ENCODE results near the gene OIT3. TPM values are rescaled to one million over a fixed set of nuclear protein-coding genes. Genes with fewer than 3 reads are reported as not detected.

Gene OIT3
- polyA plus RNA-seq, 1 of the 3 experiments (the other 2 are of a cell fraction): not detected

GRCh38 chr10:72952642-72953158 lies 59.2 kb downstream of the OIT3 start:
- H2AFZ ChIP-seq (ENCODE audit: low read depth): no peak overlapping the region
- no peaks in the 10 kb centered on the region; the same call in 1 of the 2 replicates for H3K27me3 ChIP-seq (ENCODE audit: insufficient read depth)
- no peak overlapping the region for H3K9ac ChIP-seq
- H3F3A ChIP-seq (replicated peaks; ENCODE audit: insufficient read depth): no peaks in the 10 kb centered on the region
- DNase-seq: no peak
- H3K27ac ChIP-seq (ENCODE audit: low read depth in 2 of 2, low read length in 1 of 2): no peak overlapping the region
- TF ChIP-seq MXI1 (IDR thresholded peaks at IDR 0.05; ENCODE audit: low read depth, low read length): no peak
- H4K20me1 ChIP-seq (ENCODE audit: insufficient read depth): no peaks in the 10 kb centered on the region
- 68% methylated on average over 5 of the region's 5 CpGs for WGBS (ENCODE audit: low lambda C conversion rate)
- H3K9me3 ChIP-seq: no peaks in the 10 kb centered on the region
- H3K36me3 ChIP-seq (replicated peaks in 1 of 2; ENCODE audit: control insufficient read depth in 1 of 2, insufficient read depth in 2 of 2, low read length in 1 of 2): no peaks in the 10 kb centered on the region
- POLR2A ChIA-PET: no interaction called here
- no peaks in the 10 kb centered on the region for H3K79me2 ChIP-seq (ENCODE audit: insufficient read depth)
- no peak overlapping the region for H3K4me2 ChIP-seq
- peaks cover 0 to 13% of the 10 kb centered on the region in 2 experiments; a peak in 1 of 4 replicates for H3K4me1 ChIP-seq (ENCODE audit: control insufficient read depth in 1 of 2, insufficient read depth in 2 of 2, low read depth in 1 of 2, low read length in 1 of 2)
- no peak overlapping the region for H3K4me3 ChIP-seq (ENCODE audit: low read depth in 2 of 2, low read length in 1 of 2)
- no peaks in the 10 kb centered on the region for H3K9me2 ChIP-seq
- CTCF ChIA-PET: no interaction called here

GRCh38 chr10:72953687-72954086 lies 60.1 kb downstream of the OIT3 start:
- H3K9ac ChIP-seq: no peak overlapping the region
- 46% methylated on average over 6 of the region's 8 CpGs for WGBS (ENCODE audit: low lambda C conversion rate)
- no peak for TF ChIP-seq TEAD4 (IDR thresholded peaks at IDR 0.05; ENCODE audit: borderline replicate concordance, insufficient read depth)
- TF ChIP-seq USF2 (IDR thresholded peaks at IDR 0.05; ENCODE audit: borderline replicate concordance, low read depth, low read length): no peak
- TF ChIP-seq TAF1 (IDR thresholded peaks at IDR 0.05; ENCODE audit: borderline replicate concordance, low read depth, low read length): no peak
- no peak for TF ChIP-seq CHD2 (IDR thresholded peaks at IDR 0.05; ENCODE audit: low read length, partially characterized antibody)
- TF ChIP-seq FOXJ3 (CRISPR knock-in tag; IDR thresholded peaks at IDR 0.05): no peak
- no peak for TF ChIP-seq SIN3A (IDR thresholded peaks at IDR 0.05; ENCODE audit: borderline replicate concordance, low read depth, low read length)
- no peak for TF ChIP-seq FOSL2 (IDR thresholded peaks at IDR 0.05; ENCODE audit: borderline replicate concordance, low read depth)
- TF ChIP-seq MXI1 (IDR thresholded peaks at IDR 0.05; ENCODE audit: low read depth, low read length): no peak
- TF ChIP-seq TCF12 (IDR thresholded peaks at IDR 0.05): no peak
- no peak for TF ChIP-seq ZBTB33 (IDR thresholded peaks at IDR 0.05; ENCODE audit: borderline replicate concordance, low read depth)
- no peak for TF ChIP-seq FOXM1 (IDR thresholded peaks at IDR 0.05; ENCODE audit: low read depth)
- no peak for TF ChIP-seq SMC3 (IDR thresholded peaks at IDR 0.05; ENCODE audit: low read depth, low read length)
- H3K79me2 ChIP-seq (ENCODE audit: insufficient read depth): no peaks in the 10 kb centered on the region
- DNase-seq: peak; percentile 27
- CTCF ChIA-PET: interaction anchor here (1.5 kb wide), 1 partner anchor 13 kb away, joined by 3 read pairs; no protein-coding TSS in a partner anchor
- H3K27ac ChIP-seq (ENCODE audit: low read depth in 2 of 2, low read length in 1 of 2): no peak overlapping the region
- no peak overlapping the region for H3K4me3 ChIP-seq (ENCODE audit: low read depth in 2 of 2, low read length in 1 of 2)
- POLR2A ChIA-PET: no interaction called here
- H3K9me3 ChIP-seq: no peaks in the 10 kb centered on the region
- H3K27me3 ChIP-seq (ENCODE audit: insufficient read depth): no peaks in the 10 kb centered on the region; the same call in 1 of the 2 replicates
- H2AFZ ChIP-seq (ENCODE audit: low read depth): no peak overlapping the region
- H3K36me3 ChIP-seq (replicated peaks in 1 of 2; ENCODE audit: control insufficient read depth in 1 of 2, insufficient read depth in 2 of 2, low read length in 1 of 2): no peaks in the 10 kb centered on the region
- H4K20me1 ChIP-seq (ENCODE audit: insufficient read depth): no peaks in the 10 kb centered on the region
- no peaks in the 10 kb centered on the region for H3F3A ChIP-seq (replicated peaks; ENCODE audit: insufficient read depth)
- no peak overlapping the region for H3K4me2 ChIP-seq
- H3K9me2 ChIP-seq: no peaks in the 10 kb centered on the region
- H3K4me1 ChIP-seq (ENCODE audit: control insufficient read depth in 1 of 2, insufficient read depth in 2 of 2, low read depth in 1 of 2, low read length in 1 of 2): peaks cover 0 to 13% of the 10 kb centered on the region in 2 experiments; a peak in 1 of 4 replicates
